Iris pigment epithelial cell (primary cell): ENCODE data around the gene SNX9.

ENCODE experiments used
- DNase-seq: peaks from one replicate; pipeline ENCODE4 v3.0.0-alpha.2; 2011; ENCODE audit warnings: low read depth

The SNX9 gene

DNA sequence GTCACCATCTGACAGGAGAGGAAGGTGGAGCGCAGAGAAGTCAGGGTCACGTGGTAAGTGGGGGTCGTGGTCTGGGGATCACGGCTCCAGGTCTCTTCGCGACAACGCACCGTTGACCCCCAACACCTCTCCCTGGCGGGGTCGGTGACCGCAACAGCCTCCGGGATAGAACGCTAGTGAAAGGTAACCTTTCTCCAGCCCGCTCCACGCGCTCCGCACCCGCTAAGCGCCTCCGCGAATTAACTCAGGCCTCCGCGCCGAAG is 158.0 kb downstream of the SNX9 start:
- no peak for DNase-seq

DNA sequence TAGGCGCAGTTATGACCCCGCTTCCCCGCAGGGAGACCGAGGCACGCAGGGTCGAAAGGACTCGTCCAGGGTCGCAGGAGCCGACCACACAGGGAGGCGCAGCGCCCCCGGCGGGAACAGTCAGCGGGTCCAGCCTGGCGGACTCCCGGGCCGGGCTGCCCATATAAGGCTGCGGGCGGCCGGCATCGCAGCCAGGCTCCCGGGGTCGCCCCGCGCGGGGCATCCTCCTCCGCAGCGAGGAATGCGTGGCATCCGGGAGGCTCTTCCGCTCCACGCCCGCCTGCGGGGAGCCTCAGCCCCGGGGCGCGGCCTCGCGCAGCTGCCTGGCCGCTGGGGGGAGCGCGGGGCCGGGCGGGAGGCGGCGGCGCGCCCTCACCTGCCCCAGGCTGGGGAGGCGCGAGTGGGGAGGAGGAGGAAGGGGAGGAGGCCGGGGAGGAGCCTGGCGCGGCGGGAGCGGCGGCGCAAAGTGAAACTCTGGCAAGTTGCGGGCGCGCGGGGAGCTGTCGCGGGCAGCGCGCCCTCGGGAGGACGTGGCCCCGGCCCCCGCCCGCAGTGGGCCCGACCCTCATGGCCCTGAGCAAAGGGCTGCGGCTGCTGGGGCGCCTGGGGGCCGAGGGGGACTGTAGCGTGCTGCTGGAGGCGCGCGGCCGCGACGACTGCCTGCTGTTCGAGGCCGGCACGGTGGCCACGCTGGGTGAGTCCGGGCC is 158.5 kb downstream of the SNX9 start, which contains the start of gene SYNJ2:
TSS of gene SYNJ2 (plus strand) at position 469 of the 707 bp plus-strand sequence. CDS start at position 568, 99 bp downstream.
- DNase-seq = peak; percentile 89

DNA sequence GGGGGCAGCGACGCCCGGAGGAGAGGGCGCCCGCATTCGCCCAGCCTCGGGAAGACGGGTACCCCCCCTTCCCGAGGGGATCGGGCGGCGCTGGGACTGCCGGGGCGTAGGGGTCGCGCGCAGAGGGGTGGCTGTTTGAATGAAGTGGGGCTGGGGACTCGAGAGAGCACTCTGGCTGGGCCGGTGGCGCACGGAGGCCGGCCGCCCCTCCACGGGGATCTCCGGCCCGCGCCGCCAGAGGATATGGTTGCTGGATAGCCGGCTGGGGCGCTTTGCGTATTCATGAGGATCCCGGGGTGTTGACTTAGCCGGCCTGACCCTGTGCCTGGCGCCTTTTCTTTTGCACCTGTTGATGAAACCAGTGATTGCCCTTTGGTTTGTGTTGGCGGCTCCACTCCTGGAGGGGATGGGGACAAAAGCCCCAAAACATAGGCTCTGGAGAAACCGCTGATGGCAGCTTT is 159.1 kb downstream of the SNX9 start:
- DNase-seq = peak; percentile 56

DNA sequence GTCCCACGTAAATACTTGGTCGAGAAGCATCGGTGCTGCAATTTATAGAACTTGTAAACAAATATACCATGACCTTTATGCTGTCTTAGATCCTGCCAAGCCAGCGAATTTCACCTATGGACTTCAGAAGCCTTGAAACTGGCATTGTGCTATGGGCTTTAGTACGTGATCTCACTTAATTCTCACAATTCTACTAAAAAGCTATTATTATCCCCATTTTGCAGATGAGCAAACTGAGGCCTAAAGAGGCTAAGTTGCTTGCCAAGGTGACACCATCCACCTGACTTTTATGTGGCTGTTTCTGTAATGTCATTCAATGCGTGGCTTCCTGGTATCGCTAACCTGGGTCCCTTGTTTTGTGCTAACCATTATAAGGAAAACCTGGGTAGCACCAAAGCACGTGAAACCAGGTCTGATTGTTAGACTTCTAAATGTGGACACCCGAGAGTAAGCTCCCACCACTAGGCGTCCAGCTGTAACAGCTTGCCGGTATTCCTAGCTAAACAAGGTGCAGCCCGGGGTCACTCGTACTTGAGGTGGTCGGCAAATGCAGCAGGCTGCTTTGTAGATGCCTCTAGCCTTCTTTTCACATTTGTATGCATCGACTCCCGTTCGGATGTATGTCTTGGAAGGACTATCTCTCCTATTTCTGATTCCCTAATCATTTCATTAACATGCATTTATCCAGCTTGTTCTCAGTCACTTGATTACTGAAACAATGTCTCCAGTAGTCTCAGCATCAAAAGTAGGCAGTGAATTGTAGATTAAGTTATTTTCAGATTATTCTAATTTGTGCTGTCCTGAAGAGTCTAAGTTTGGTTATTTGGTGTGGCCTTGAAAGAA is 159.7 kb downstream of the SNX9 start:
- DNase-seq = peak; percentile 50

DNA sequence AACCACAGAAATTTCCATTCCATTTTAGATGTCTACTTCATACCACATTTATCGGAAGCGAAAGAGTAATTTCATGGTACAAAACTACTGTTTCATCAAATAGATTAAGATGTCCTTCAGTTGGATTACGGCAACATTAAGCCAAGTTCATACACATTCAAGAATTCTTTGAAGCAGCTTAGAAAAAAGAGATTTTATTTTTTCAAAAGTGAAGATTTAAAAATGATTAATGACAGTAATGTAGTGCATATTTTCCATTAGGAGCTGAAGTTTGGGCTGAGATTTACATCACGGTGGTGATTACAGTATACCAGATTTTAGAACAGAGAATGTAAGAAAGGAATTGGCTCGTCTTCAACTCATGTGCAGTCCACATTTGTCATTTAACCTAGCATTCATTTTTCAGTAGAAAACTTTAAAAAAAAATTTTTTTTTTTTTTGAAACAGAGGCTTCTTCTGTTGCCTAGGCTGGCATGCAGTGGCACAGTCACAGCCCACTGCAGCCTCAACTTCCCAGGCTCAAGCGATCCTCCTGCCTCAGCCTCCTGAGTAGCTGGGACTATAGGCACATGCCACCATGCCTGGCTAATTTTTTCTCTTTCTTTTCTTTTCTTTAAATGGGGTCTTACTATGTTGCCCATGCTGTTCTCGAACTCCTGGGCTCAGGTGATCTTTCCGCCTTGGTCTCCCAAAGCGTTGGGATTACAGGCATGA is 160.5 kb downstream of the SNX9 start:
- no peak for DNase-seq

DNA sequence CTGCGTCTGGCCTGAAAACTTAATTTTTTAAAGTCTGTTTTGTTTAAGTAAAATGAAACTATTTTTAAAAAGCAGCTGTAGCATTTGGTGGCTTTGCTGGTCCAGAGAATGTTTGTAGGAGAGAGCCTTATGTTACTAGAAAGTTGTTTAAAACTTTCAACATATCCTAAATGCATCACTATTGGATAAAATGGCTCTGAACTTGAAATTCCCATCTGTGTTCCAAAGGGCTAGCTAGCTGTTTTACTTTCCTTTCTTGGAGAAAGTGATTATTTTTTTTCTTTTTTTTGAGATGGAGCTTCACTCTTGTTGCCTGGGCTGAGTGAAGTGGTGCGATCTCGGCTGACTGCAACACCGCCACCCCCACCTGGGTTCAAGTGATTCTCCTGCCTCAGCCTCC is 161.1 kb downstream of the SNX9 start:
- no peak for DNase-seq

DNA sequence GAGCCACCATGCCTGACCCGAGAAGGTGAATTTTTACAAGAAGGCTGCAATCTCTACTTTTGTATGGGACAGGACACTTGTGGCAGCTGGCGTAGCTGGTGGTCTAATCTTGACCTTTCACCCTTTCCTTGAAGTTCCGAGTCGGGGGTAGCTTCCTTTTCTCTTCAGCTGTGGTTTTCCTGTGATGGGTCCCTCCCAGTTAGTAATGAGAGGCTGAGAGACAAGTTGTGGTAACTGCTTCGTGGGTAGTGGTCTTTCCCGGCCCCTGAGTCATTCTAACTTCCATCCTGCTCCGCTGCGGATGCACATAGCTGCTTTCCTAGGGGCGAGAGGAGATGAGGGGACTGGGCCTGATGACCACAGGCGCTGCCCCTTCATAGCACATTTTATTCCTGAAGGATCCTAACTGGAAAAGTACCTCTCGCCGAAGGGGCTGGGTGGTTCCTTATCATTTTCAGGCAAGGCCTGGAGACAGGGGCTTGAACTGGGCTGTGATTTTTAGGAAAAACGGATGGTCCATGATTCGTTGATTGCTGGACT is 161.7 kb downstream of the SNX9 start:
- no peak for DNase-seq

DNA sequence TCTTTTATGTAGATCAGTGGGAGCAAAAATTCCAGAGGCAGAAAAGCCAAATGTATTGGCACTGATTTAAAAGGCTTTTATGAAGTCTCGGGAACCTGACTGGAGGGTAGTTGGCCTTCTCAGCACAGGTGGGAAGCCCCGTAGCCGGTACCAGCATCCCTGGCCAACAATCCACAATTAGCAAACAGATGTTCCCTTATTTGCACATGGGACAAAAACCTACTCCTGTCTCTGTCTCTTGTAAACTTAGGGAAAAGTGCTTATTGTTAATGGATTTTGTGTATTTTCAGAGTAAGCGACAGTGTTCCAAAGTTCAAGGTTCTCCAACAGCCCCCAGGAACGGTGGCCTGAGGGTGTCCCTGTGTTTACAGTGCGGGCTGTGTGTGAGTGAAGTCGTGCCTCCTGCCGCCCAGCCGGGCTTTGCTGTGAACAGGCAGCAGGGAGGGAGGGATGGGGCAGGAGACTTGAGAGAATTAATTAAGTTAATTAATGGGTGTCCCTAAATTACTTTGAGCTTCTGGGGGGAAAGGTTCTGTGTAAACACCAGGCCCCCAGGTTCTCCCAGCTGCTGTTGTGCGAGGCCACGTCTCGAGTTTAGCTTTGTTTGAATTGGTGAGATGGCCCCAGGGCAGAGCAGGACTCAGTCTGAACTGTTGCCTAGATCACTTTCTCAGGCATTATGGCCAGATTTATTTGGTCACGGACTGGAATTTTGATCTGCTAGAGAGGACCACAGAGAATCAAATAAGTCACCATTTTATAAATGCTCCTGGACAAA is 162.5 kb downstream of the SNX9 start:
- no peak for DNase-seq

DNA sequence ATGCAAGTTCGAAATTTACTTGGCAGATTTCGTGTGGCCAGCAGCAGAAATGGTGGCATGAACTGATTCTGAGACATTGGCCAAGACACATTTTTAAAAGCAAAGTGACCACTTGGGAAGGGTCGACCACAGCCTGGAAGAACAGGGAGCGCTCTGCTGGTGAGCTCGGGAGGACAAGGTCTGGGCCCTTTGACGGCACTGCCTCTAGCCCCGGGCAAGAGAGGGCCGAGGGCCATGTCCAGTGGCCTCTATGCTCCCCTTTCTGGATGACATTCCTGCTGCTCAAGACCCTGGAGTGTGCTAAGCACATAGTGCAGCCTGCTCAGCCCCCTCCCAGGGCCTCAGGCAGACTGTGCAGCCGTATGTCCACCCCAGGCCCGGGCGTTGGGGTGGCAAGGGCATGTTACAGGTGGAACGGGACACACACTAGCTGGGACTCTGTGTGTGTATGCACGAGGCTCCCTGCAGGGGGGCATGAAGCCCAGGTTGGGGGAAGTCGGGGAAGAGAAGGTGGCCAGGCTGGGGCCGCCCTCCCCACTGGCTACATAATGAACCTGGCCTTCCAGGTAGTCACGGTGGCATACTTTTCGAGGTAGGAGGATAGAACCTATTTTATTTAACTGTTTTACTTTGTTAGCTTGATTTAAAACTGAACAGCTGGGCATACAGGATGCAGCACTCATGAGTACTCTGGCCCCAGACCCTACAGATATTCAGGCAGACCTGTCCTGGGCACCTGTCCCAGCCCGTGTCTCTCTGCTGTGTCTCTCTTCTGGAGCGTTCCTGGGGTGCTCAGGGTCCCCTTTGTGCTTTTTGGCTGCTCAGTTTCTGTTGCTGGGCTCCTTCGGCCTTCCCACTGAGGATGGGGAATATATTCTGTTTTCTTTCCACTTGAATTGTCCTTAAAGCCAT is 165.0 kb downstream of the SNX9 start:
- DNase-seq = no peak

DNA sequence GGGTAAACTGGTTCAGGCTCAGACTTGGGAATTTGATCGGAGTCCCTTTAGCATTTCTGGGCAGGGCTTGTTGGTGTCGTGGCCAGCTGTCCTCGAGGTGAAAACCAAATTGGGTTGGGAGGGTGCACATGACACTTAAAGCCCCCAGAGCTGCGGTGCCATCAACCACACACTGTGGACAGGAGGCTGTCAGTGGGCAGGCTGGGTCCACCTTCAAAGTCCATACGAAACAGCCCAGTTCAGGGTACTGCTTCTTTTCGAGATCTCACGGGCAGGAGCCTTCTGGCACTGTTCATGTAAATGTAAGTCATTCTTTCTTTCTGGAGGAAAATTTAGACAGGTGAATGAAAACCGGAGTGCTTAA is 165.6 kb downstream of the SNX9 start:
- DNase-seq = no peak

DNA sequence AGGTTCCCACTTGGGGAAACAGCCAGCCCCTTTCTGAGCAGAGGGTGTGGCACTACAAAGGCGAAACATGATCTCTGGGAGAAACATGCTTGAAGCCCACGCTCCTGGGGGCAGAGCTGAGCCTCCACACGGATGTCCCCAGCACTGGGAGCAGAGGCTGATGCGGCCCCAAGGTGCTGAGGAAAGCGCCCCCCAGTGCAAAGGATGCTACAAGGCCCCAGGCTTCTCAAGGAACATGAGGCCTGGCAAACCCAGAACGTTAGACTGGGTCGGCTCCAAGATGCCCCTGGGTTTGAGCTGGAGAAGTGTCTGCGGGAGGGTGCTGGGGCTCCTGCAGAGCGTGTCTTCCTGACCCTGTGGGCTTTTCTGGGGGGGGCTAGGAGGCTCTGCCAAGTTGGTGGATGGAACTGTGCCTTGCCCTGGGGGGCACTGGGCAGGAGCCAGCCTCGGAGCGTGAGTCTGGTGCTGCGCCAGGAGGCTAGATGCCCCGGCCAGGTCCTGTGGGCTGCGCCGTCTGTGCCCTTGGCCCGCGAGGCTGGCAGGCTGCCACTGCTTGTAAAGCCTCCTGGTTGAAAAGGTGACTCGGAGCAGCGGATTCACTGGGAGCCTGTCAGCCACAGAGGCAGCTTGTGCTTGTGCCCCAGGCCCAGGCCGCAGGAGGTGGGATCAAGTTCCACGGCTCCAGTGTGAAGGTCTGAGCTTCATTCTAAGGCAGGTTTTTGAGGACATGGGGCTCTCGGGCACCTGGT is 166.7 kb downstream of the SNX9 start:
- peak; percentile 63 for DNase-seq

DNA sequence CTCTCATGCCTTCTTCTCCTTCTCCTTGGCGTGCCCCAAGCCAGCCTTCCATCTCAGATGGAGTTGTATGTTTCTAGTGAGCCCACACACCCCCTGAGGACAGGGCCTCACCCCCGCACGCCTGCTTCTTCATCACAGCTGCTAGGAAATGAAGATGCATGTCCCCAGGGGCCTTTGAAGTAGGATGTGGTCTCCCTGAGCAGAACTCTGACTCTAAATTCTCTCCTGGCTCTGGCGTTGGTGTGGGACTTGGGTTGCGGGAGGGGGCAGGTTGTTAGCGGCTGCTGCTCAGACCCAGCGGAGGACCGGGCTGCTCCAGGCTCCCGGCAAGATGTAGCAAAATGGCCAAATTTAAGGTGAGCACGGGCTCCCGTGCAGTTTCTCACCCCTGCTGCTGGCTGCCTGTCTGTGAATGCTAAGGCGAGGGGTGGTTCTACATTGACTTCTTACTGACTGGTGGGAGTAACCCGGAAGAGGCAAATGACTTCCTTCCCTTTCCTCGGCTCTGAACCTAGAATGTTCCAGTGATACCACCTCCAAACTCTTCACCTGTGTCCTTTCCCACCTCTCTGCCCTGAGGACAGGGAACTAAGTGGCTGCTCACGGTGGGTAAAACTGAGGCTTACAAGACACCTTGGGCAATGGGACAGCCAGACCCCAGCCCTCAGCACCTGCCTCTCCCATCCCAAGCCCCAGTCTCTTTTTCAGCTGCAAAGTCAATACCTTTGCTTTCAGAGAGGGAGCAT is 167.4 kb downstream of the SNX9 start:
- no peak for DNase-seq

DNA sequence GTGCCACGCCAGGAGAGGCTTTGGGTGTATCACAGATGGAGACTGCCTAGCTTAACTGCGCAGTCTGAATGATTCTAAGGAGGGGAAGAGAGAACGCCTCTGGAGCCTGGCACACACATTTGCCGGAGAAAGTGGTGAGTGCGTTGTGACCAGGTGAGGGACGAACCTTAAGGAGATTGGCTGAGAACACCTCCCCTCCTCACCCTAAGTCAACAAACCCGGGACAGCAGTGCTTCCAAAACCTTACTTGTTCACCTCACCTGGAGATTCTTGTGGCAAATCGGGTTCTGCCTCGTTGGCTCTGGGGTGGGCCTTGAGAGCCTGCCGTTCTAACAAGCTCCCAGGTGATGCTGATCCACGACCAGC is 168.0 kb downstream of the SNX9 start:
- no peak for DNase-seq

DNA sequence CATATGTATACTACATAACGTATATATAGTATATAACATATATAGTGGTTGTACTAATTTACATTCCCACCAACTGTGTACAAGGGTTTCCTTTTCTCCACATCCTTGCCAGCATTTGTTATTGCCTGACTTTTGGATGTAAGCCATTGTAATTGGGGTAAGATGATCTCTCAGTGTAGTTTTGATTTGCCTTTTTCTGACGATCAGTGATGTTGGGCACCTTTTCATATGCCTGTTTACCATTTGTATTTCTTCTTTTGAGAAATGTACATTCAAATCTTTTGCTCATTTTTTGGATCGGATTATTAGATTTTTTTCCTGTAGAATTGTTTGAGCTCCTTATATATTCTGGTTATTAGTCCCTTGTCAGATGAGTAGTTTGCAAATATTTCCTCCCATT is 170.0 kb downstream of the SNX9 start:
- DNase-seq = no peak

DNA sequence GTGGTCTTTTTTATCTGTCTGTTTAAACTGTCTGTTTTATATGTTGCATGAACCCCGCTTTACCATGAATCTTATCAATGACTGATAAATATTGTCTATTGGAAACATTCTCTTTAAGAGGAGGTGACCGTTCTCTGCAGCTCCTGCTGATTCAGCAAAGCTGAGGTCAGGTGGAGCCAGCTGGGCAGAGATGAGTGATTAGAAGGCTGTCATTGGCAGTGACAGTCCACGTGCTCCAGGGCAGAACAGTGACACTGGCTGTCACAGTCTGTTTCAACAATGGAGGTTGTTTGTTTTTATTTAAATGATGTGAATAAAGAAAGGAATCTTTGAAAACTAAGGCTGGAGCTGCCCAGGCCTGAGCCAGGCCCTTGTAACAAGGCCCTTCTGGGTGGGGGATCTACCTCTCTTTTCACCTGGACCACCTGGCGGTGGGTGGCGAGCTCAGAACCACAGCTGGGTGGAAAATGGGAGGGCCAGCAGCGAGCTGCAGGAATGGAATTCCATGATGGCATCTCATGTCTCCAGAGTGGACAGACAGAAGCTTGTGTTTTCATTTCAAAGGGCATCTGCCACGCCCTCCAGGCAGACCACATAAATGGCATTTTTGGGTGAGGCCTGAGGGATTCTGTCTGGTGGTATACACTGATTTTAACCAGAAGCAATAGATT is 171.2 kb downstream of the SNX9 start:
- DNase-seq = no peak
